ENCODE results near the gene ZAP70. TPM values are rescaled to one million over a fixed set of nuclear protein-coding genes. Genes with fewer than 3 reads are reported as not detected.
A peak's percentile ranks its signal among the peaks of the same experiment; 100 is the strongest.

ZAP70 gene
- total and polyA plus RNA-seq, 2 donors (not counting 1 experiment from before 2014, with no cell fraction given): 3.4 to 20.5 TPM

- Mint-ChIP-seq H3K4me3 (peak overlapping the region; percentile 89), H3K27me3 (no peaks in the 10 kb centered on the region), H3K9me3 (ENCODE audit: insufficient read depth) (no peaks in the 10 kb centered on the region), H3K27ac (peak overlapping the region; percentile 96), H3K4me1 (peaks cover 30% of the 10 kb centered on the region)
- H3K4me3 ChIP-seq (ENCODE audit: control extremely low read depth in 1 of 5, extremely low read depth in 1 of 5, insufficient read depth in 1 of 5, low read depth in 2 of 5, low read length in 4 of 5): peak overlapping the region in 3 of 5 experiments; percentile 7 to 48 (median 34)
- peaks cover 18 to 19% of the 10 kb centered on the region in 2 donors for H3K4me1 ChIP-seq (ENCODE audit: control insufficient read depth in 2 of 2, insufficient read depth in 2 of 2, low read length in 2 of 2)
- intact Hi-C loops (cut with micrococcal nuclease): no loop called here
- peaks cover 8% of the 10 kb centered on the region for H3K79me2 ChIP-seq (ENCODE audit: control insufficient read depth, insufficient read depth, low read length)
- whole genome bisulfite sequencing (ENCODE audit: insufficient coverage): 98% methylated on average over 11 of the region's 16 CpGs
- H3K27ac ChIP-seq (ENCODE audit: low read length in 2 of 2): peak overlapping the region; percentile 53 to 60
- H3K9me3 ChIP-seq (ENCODE audit: control extremely low read depth in 1 of 3, control insufficient read depth in 2 of 3, insufficient read depth in 1 of 3, low read length in 2 of 3): peaks cover 0 to 9% (median 0%) of the 10 kb centered on the region in 3 donors
- peak overlapping the region; percentile 73 for H3K4me2 ChIP-seq (replicated peaks; ENCODE audit: low read depth, low read length, poor library complexity, severe bottlenecking)
- TF ChIP-seq CTCF (IDR thresholded peaks at IDR 0.05) (no peak), EZH2 (IDR thresholded peaks at IDR 0.05; ENCODE audit: borderline replicate concordance, insufficient read depth, low read depth, low read length, poor library complexity, severe bottlenecking) (no peak)
- H3K27me3 ChIP-seq (replicated peaks in 1 of 4; ENCODE audit: control extremely low read depth in 1 of 4, control insufficient read depth in 3 of 4, insufficient read depth in 4 of 4, low read length in 3 of 4): no peaks in the 10 kb centered on the region
- no peak for ATAC-seq (ENCODE audit: low read depth)
- DNase-seq: no peak
- POLR2A ChIA-PET: no interaction called here
- CTCF ChIA-PET: interaction anchor here (0.9 kb wide), 1 partner anchor 21 kb away, joined by 6 read pairs; no protein-coding TSS in a partner anchor
- peak overlapping the region; percentile 90 for H2AFZ ChIP-seq (ENCODE audit: insufficient read depth, low read depth, low read length, poor library complexity, severe bottlenecking)
- no peak overlapping the region for H3K9ac ChIP-seq (ENCODE audit: low read length)
- H3K36me3 ChIP-seq (replicated peaks in 1 of 2; ENCODE audit: control extremely low read depth in 1 of 2, control insufficient read depth in 1 of 2, extremely low read depth in 1 of 2, insufficient read depth in 2 of 2, low read length in 1 of 2): no peaks in the 10 kb centered on the region
- H4K20me1 ChIP-seq (ENCODE audit: control insufficient read depth, insufficient read depth, low read length, poor library complexity, severe bottlenecking): no peaks in the 10 kb centered on the region
These were observed 6.2 kb downstream of the ZAP70 start for GRCh38 chr2:97719362-97720155.

DNA sequence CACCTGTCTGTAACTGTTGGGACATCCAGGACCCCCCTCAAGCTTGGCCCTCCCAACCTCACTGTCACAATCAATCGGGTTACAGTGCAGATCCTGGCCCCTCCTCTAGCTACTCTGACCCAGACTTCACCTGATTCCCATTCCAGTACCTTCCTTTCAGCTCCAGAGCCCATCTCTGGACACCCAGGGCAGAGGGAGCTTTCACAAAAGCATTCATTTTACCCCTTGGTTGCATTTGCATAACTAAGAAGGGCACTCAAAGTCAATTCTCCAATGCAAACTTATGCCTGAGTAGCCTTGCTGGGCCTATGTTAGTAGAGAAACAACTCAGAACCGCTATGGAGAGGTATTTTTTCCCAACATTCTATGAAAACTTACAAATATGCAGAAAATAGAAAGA is 7.4 kb downstream of the ZAP70 start:
- Histone ChIP-seq H3K4me1 (ENCODE audit: control insufficient read depth in 2 of 2, insufficient read depth in 2 of 2, low read length in 2 of 2) (peaks cover 18 to 19% of the 10 kb centered on the region in 2 donors), H3K9ac (ENCODE audit: low read length) (no peak overlapping the region), H3K27ac (ENCODE audit: low read length in 2 of 2) (no peak overlapping the region), H3K4me3 (ENCODE audit: control extremely low read depth in 1 of 5, extremely low read depth in 1 of 5, insufficient read depth in 1 of 5, low read depth in 2 of 5, low read length in 4 of 5) (no peak overlapping the region), H2AFZ (ENCODE audit: insufficient read depth, low read depth, low read length, poor library complexity, severe bottlenecking) (no peak overlapping the region), H3K36me3 (replicated peaks in 1 of 2; ENCODE audit: control extremely low read depth in 1 of 2, control insufficient read depth in 1 of 2, extremely low read depth in 1 of 2, insufficient read depth in 2 of 2, low read length in 1 of 2) (no peaks in the 10 kb centered on the region), H3K9me3 (ENCODE audit: control extremely low read depth in 1 of 3, control insufficient read depth in 2 of 3, insufficient read depth in 1 of 3, low read length in 2 of 3) (peaks cover 0 to 9% (median 0%) of the 10 kb centered on the region in 3 donors), H3K79me2 (ENCODE audit: control insufficient read depth, insufficient read depth, low read length) (peaks cover 8% of the 10 kb centered on the region), H3K4me2 (replicated peaks; ENCODE audit: low read depth, low read length, poor library complexity, severe bottlenecking) (no peak overlapping the region), H4K20me1 (ENCODE audit: control insufficient read depth, insufficient read depth, low read length, poor library complexity, severe bottlenecking) (no peaks in the 10 kb centered on the region), H3K27me3 (replicated peaks in 1 of 4; ENCODE audit: control extremely low read depth in 1 of 4, control insufficient read depth in 3 of 4, insufficient read depth in 4 of 4, low read length in 3 of 4) (no peaks in the 10 kb centered on the region)
- no peak for DNase-seq
- no peak overlapping the region for H3K27ac Mint-ChIP-seq
- no peaks in the 10 kb centered on the region for H3K27me3 Mint-ChIP-seq
- H3K4me3 Mint-ChIP-seq: no peak overlapping the region
- ChIA-PET CTCF (no interaction called here), POLR2A (interaction anchor here (0.7 kb wide), 1 partner anchor 1215 kb away, joined by 4 read pairs; the partner anchor contains the start of gene CRACDL)
- WGBS (ENCODE audit: insufficient coverage): 100% methylated on average over 1 of the region's 2 CpGs
- H3K9me3 Mint-ChIP-seq (ENCODE audit: insufficient read depth): no peaks in the 10 kb centered on the region
- no peak for ATAC-seq (ENCODE audit: low read depth)
- intact Hi-C loops (cut with micrococcal nuclease): no loop called here
- TF ChIP-seq EZH2 (IDR thresholded peaks at IDR 0.05; ENCODE audit: borderline replicate concordance, insufficient read depth, low read depth, low read length, poor library complexity, severe bottlenecking) (no peak), CTCF (IDR thresholded peaks at IDR 0.05) (no peak)
- H3K4me1 Mint-ChIP-seq: peaks cover 28% of the 10 kb centered on the region
